B cell (primary cell): Measurements from ENCODE around the gene CSRNP2. TPM values are rescaled to one million over a fixed set of nuclear protein-coding genes. Genes with fewer than 3 reads are reported as not detected.

ENCODE experiments used
- ATAC-seq: fragments of 200-7000 bp; cut with Tn5 transposase; one replicate; pipeline ENCODE4 v1.10.0; 2021; ENCODE audit warnings: low read depth, mild to moderate bottlenecking, moderate number of reproducible peaks, moderate library complexity
- CTCF ChIA-PET: fragments of 350-600 bp; sonication (Branson Sonifier 250); formaldehyde crosslinking; loops from one replicate; lab custom pipeline; 2021; ENCODE audit warnings: antibody characterized with exemption, inconsistent platforms; lab: Charles Lee
- POLR2A ChIA-PET: fragments of 350-600 bp; sonication (Branson Sonifier 250); formaldehyde crosslinking; loops from one replicate; lab custom pipeline; 2021; ENCODE audit warnings: antibody characterized with exemption; lab: Charles Lee
- DNase-seq: peaks from one replicate; pipeline ENCODE4 v3.0.0; 2013
- H2AFZ ChIP-seq: 2 replicates; pipeline ENCODE4 v1.6.1; 2012; ENCODE audit warnings: mild to moderate bottlenecking, low read depth, low read length; ENCODE audit not compliant: insufficient read depth, poor library complexity, severe bottlenecking
- H3K27ac ChIP-seq, 2 donors: 1 replicate in 1 of 2; 2 replicates in 1 of 2; pipeline ENCODE4 v1.5.1; 2012 to 2013; ENCODE audit warnings: low read length in 2 of 2, mild to moderate bottlenecking in 2 of 2, moderate library complexity in 1 of 2
- H3K27me3 ChIP-seq, 4 experiments: fragments of 200-600 bp in 1 of 4; sonication (generic) in 1 of 4; replicated peaks in 1 of 4; 1 replicate in 2 of 4; 2 replicates in 2 of 4; pipeline versions ENCODE4 v1.6.1 to v1.7.0; 2013 to 2016; ENCODE audit warnings: low read length in 3 of 4, mild to moderate bottlenecking in 2 of 4, mixed read lengths in 1 of 4, moderate library complexity in 1 of 4; ENCODE audit not compliant: insufficient read depth in 4 of 4, control insufficient read depth in 3 of 4; ENCODE audit errors: control extremely low read depth in 1 of 4
- H3K36me3 ChIP-seq, 2 experiments: replicated peaks in 1 of 2; 1 replicate in 1 of 2; 2 replicates in 1 of 2; pipeline versions ENCODE4 v1.6.1 to v1.7.1; 2013; ENCODE audit warnings: low read length in 1 of 2; ENCODE audit not compliant: insufficient read depth in 2 of 2, control insufficient read depth in 1 of 2; ENCODE audit errors: control extremely low read depth in 1 of 2, extremely low read depth in 1 of 2
- H3K4me1 ChIP-seq, 2 donors: fragments of 200-600 bp in 1 of 2; sonication (generic) in 1 of 2; 1 replicate in 1 of 2; 2 replicates in 1 of 2; pipeline versions ENCODE4 v1.5.1 to v1.6.1; 2013 to 2017; ENCODE audit warnings: low read length in 2 of 2; ENCODE audit not compliant: control insufficient read depth in 2 of 2, insufficient read depth in 2 of 2
- H3K4me2 ChIP-seq: replicated peaks from 2 replicates; pipeline ENCODE3; 2012; ENCODE audit warnings: mild to moderate bottlenecking, low read depth, low read length; ENCODE audit not compliant: poor library complexity, severe bottlenecking
- H3K4me3 ChIP-seq, 5 experiments: fragments of 200-600 bp in 1 of 5; sonication (generic) in 1 of 5; 1 replicate in 3 of 5; 2 replicates in 2 of 5; pipeline versions ENCODE4 v1.5.1 to v1.7.0; 2011 to 2016; ENCODE audit warnings: low read length in 4 of 5, mild to moderate bottlenecking in 4 of 5, low read depth in 2 of 5, control low read depth in 1 of 5, moderate library complexity in 1 of 5; ENCODE audit not compliant: insufficient read depth in 1 of 5; ENCODE audit errors: control extremely low read depth in 1 of 5, extremely low read depth in 1 of 5
- H3K79me2 ChIP-seq: fragments of 200-600 bp; sonication (generic); one replicate; pipeline ENCODE4 v1.6.0; 2016; ENCODE audit warnings: low read length; ENCODE audit not compliant: control insufficient read depth, insufficient read depth
- H3K9ac ChIP-seq: fragments of 200-600 bp; sonication (generic); 2 replicates; pipeline ENCODE4 v1.6.1; 2017; ENCODE audit warnings: mild to moderate bottlenecking, low read length, moderate library complexity
- H3K9me3 ChIP-seq, 3 donors: one replicate each; pipeline versions ENCODE4 v1.6.1 to v1.7.1; 2013; ENCODE audit warnings: low read length in 2 of 3; ENCODE audit not compliant: control insufficient read depth in 2 of 3, insufficient read depth in 1 of 3; ENCODE audit errors: control extremely low read depth in 1 of 3
- H4K20me1 ChIP-seq: 2 replicates; pipeline ENCODE4 v1.6.0; 2012; ENCODE audit warnings: mild to moderate bottlenecking, low read length; ENCODE audit not compliant: insufficient read depth, control insufficient read depth, poor library complexity, severe bottlenecking
- H3K27ac Mint-ChIP-seq: one replicate; pipeline ENCODE4 v1.8.0; 2021; ENCODE audit warnings: mixed read lengths
- H3K27me3 Mint-ChIP-seq: one replicate; pipeline ENCODE4 v1.8.0; 2021; ENCODE audit warnings: mixed read lengths
- H3K4me1 Mint-ChIP-seq: one replicate; pipeline ENCODE4 v1.8.0; 2021; ENCODE audit warnings: mixed read lengths
- H3K4me3 Mint-ChIP-seq: one replicate; pipeline ENCODE4 v1.8.0; 2021; ENCODE audit warnings: mixed read lengths
- H3K9me3 Mint-ChIP-seq: one replicate; pipeline ENCODE4 v1.8.0; 2022; ENCODE audit warnings: mixed read lengths; ENCODE audit not compliant: insufficient read depth
- EZH2 ChIP-seq: IDR thresholded peaks from 2 replicates; pipeline ENCODE4 v1.6.1; 2012; ENCODE audit warnings: borderline replicate concordance, low read depth, mild to moderate bottlenecking, moderate library complexity, low read length; ENCODE audit not compliant: insufficient read depth, poor library complexity, severe bottlenecking
- WGBS: methylation state at CpG from one replicate; pipeline ENCODE4 v1.1.5; 2013; ENCODE audit warnings: missing lambda C conversion rate; ENCODE audit not compliant: insufficient coverage; 5-methylcytosine and 5-hydroxymethylcytosine counted together
- intact Hi-C: fragments of 100-400 bp; cut with micrococcal nuclease; formaldehyde crosslinking; loops from one replicate; pipeline ENCODE4 v1.10.0; 2022
- polyA plus RNA-seq: library from polyadenylated mRNA; depleted of rRNA; stranded (reverse); fragments of >200 nt; gene quantifications from 2 replicates; pipeline ENCODE4 v1.2.3, GENCODE V29; 2012
- total RNA-seq, 2 donors: library from RNA; stranded (reverse); fragments of 120-200 nt in 1 of 2; gene quantifications; 1 replicate in 1 of 2; 2 replicates in 1 of 2; pipeline versions ENCODE4 v1.2.3 to v1.2.4, GENCODE V29; 2013 to 2022
- TF ChIP-seq, protein P1 (sequence below): fragments of 200-600 bp; IDR thresholded peaks from one replicate; pipeline ENCODE4 v1.8.0; 2022; ENCODE audit warnings: antibody characterized with exemption, mild to moderate bottlenecking

The CSRNP2 gene
- total and polyA plus RNA-seq, 2 donors (not counting 1 experiment from before 2014, with no cell fraction given), result 10.3 to 49.8 TPM

DNA sequence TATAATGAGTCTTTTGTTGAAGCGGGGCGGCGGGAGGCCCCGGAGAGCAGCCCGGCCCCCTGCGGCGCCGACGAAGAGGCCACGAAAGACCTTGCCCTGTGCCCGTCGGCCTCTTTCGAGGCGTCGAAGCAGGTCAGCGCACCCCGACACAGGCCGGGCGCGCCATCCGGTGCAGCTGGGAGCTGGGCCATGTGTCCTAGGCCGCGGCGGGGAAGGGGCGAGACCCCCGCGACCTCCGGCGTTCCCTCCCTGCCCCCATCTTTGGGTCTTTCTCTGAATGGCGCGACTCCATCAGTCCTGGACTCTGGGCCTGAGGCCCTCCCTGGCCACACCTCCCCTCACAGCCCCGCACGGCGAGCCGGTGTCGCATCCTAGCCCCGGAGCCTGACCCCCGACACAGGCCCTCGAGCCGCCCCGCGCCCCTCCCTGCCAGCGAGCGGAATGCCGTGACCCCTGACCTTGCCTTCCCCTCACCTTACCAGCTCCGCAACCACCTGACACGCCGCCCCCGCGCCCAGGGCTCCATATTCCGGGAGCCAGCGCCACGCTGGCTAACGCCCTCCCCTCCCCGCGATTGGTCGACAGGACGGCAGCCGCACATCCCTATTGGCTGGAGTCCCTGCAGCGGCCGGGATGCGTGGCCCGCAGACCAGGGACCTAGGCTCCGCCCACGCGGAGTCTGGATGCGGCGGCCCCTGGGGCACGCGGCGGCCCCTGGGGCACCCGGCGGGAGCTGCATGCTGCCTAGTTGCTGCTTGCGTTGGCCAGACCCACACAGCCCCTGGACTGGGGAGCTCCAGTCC is 57.4 kb downstream of the CSRNP2 start, which contains the start of gene SLC11A2:
Gene SLC11A2, minus strand, starts transcription at position 549 of the 803 bp plus-strand sequence. CDS start 15,656 bp downstream, outside the sequence.
- Histone ChIP-seq H3K36me3 (no peaks in the 10 kb centered on the region), H3K79me2 (peaks cover 52% of the 10 kb centered on the region), H3K4me2 (peak within 1 kb of the TSS; percentile 85), H4K20me1 (no peaks in the 10 kb centered on the region), H3K9ac (peak within 1 kb of the TSS; percentile 87), H3K4me3 (peak within 1 kb of the TSS; percentile 34 to 97 (median 78)), H3K27me3 (peaks cover 0 to 3% (median 0%) of the 10 kb centered on the region in 4 experiments), H3K4me1 (peaks cover 13 to 28% of the 10 kb centered on the region in 2 donors), H2AFZ (peak within 1 kb of the TSS; percentile 98), H3K27ac (peak within 1 kb of the TSS; percentile 71 to 74), H3K9me3 (no peaks in the 10 kb centered on the region)
- peak; percentile 98 for ATAC-seq
- peaks cover 36% of the 10 kb centered on the region for H3K4me1 Mint-ChIP-seq
- peaks cover 4% of the 10 kb centered on the region for H3K27me3 Mint-ChIP-seq
- H3K27ac Mint-ChIP-seq, result peak within 1 kb of the TSS; percentile 93
- ChIA-PET CTCF (interaction anchor here (0.6 to 4.4 kb wide), 8 partner anchors 11 to 1667 kb away, joined by 3 to 28 read pairs (median 6); partner anchors contain the start of gene ATF1), POLR2A (interaction anchor here (0.5 to 1.3 kb wide), 5 partner anchors 13 to 213 kb away, joined by 3 to 6 read pairs (median 3); partner anchors contain the start of genes CSRNP2, DAZAP2 and POU6F1)
- TF ChIP-seq EZH2, result no peak
- TF ChIP-seq, protein P1, sequence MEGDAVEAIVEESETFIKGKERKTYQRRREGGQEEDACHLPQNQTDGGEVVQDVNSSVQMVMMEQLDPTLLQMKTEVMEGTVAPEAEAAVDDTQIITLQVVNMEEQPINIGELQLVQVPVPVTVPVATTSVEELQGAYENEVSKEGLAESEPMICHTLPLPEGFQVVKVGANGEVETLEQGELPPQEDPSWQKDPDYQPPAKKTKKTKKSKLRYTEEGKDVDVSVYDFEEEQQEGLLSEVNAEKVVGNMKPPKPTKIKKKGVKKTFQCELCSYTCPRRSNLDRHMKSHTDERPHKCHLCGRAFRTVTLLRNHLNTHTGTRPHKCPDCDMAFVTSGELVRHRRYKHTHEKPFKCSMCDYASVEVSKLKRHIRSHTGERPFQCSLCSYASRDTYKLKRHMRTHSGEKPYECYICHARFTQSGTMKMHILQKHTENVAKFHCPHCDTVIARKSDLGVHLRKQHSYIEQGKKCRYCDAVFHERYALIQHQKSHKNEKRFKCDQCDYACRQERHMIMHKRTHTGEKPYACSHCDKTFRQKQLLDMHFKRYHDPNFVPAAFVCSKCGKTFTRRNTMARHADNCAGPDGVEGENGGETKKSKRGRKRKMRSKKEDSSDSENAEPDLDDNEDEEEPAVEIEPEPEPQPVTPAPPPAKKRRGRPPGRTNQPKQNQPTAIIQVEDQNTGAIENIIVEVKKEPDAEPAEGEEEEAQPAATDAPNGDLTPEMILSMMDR, result no peak
- H3K9me3 Mint-ChIP-seq, result no peaks in the 10 kb centered on the region
- WGBS, result under 1% methylated on average over 70 of the region's 74 CpGs
- peak; percentile 92 for DNase-seq
- intact Hi-C loops, result loop anchor here (1.0 kb wide), 6 partner anchors 22 to 261 kb away; partner anchors contain the start of genes CSRNP2, LETMD1, POU6F1 and TFCP2
- peak within 1 kb of the TSS; percentile 94 for H3K4me3 Mint-ChIP-seq
